CD4-positive, alpha-beta T cell (primary cell): ENCODE data around the gene SYTL2. TPM values are rescaled to one million over a fixed set of nuclear protein-coding genes. Genes with fewer than 3 reads are reported as not detected.

Experiments used
- ATAC-seq: fragments of 200-7000 bp; cut with Tn5 transposase; one replicate; pipeline ENCODE4 v1.10.0; 2022; ENCODE audit warnings: mild to moderate bottlenecking; ENCODE audit not compliant: poor library complexity
- CTCF ChIA-PET: fragments of 350-600 bp; sonication (Branson Sonifier 250); formaldehyde crosslinking; loops from one replicate; lab custom pipeline; 2021; ENCODE audit warnings: antibody characterized with exemption, inconsistent platforms; lab: Charles Lee
- POLR2A ChIA-PET: fragments of 350-600 bp; sonication (Branson Sonifier 250); formaldehyde crosslinking; loops from one replicate; lab custom pipeline; 2021; ENCODE audit warnings: antibody characterized with exemption, inconsistent platforms; lab: Charles Lee
- DNase-seq, 14 experiments: peaks; one replicate each; pipeline ENCODE4 v3.0.0-alpha.2; 2013 to 2020; ENCODE audit warnings: mixed read lengths in 2 of 14
- H3K27ac ChIP-seq, 2 donors: one replicate each; pipeline versions ENCODE4 v1.5.1 to v1.7.0; 2013; ENCODE audit warnings: low read length in 2 of 2, low read depth in 1 of 2, mild to moderate bottlenecking in 1 of 2
- H3K27me3 ChIP-seq, 2 experiments: 1 replicate in 1 of 2; 2 replicates in 1 of 2; pipeline versions ENCODE4 v1.6.1 to v1.7.0; 2013; ENCODE audit warnings: low read length in 2 of 2, control low read depth in 1 of 2, mild to moderate bottlenecking in 1 of 2, moderate library complexity in 1 of 2; ENCODE audit not compliant: insufficient read depth in 2 of 2, control insufficient read depth in 1 of 2
- H3K36me3 ChIP-seq: one replicate; pipeline ENCODE4 v1.6.1; 2013; ENCODE audit warnings: low read length, control low read depth; ENCODE audit not compliant: insufficient read depth
- H3K4me1 ChIP-seq: one replicate; pipeline ENCODE4 v1.6.1; 2013; ENCODE audit warnings: low read length, control low read depth; ENCODE audit not compliant: insufficient read depth
- H3K4me3 ChIP-seq: one replicate; pipeline ENCODE4 v1.5.1; 2013; ENCODE audit warnings: mild to moderate bottlenecking, low read length, moderate library complexity
- H3K9me3 ChIP-seq, 2 experiments: 1 replicate in 1 of 2; 2 replicates in 1 of 2; pipeline versions ENCODE4 v1.6.1 to v1.7.0; 2013; ENCODE audit warnings: low read length in 2 of 2, mild to moderate bottlenecking in 2 of 2, control low read depth in 1 of 2, moderate library complexity in 1 of 2; ENCODE audit not compliant: control insufficient read depth in 1 of 2, insufficient read depth in 1 of 2
- H3K27ac Mint-ChIP-seq: one replicate; pipeline ENCODE4 v1.8.0; 2020; ENCODE audit warnings: mixed read lengths
- H3K27me3 Mint-ChIP-seq: one replicate; pipeline ENCODE4 v1.8.0; 2021; ENCODE audit warnings: mixed read lengths
- H3K36me3 Mint-ChIP-seq: one replicate; pipeline ENCODE4 v1.8.0; 2021; ENCODE audit warnings: low read depth, mixed read lengths
- H3K4me1 Mint-ChIP-seq: one replicate; pipeline ENCODE4 v1.8.0; 2021; ENCODE audit warnings: low read depth, mixed read lengths
- H3K4me3 Mint-ChIP-seq: one replicate; pipeline ENCODE4 v1.8.0; 2020; ENCODE audit warnings: mild to moderate bottlenecking, mixed read lengths
- H3K9me3 Mint-ChIP-seq: one replicate; pipeline ENCODE4 v1.8.0; 2020; ENCODE audit warnings: mixed read lengths
- CTCF ChIP-seq: fragments of 200-600 bp; IDR thresholded peaks from one replicate; pipeline ENCODE4 v1.8.0; 2022; ENCODE audit warnings: antibody characterized with exemption, mild to moderate bottlenecking
- intact Hi-C, 2 experiments: fragments of 100-400 bp; cut with DNase I in 1 of 2; cut with micrococcal nuclease in 1 of 2; formaldehyde crosslinking; loops; one replicate each; pipeline versions ENCODE4 v1.15.1 to v1.9.0; 2023 to 2025; cut with DNase I, micrococcal nuclease
- total RNA-seq, 174 experiments: library from RNA in 2 of 174; stranded (reverse) in 2 of 174; gene quantifications; one replicate each; pipeline ENCODE4 v1.2.3 and lab custom pipeline; 2021 to 2026

SYTL2 gene
- total RNA-seq, 2 experiments from 2014 or later = 35.4 to 36.7 TPM

- H3K36me3 Mint-ChIP-seq = peaks cover 8% of the 10 kb centered on the region
- peak overlapping the region; percentile 95 for H3K4me3 Mint-ChIP-seq
- POLR2A ChIA-PET = interaction anchor here (3.5 to 4.1 kb wide), 2 partner anchors 13 to 147 kb away, joined by 27 to 31 read pairs; partner anchors contain the start of gene CREBZF
- H3K36me3 ChIP-seq = no peaks in the 10 kb centered on the region
- H3K4me1 ChIP-seq = peaks cover 37% of the 10 kb centered on the region
- H3K27ac ChIP-seq = peak overlapping the region in 1 of 2 donors; percentile 43
- intact Hi-C loops = loop anchor here in 1 of 2 experiments (2.0 kb wide), 1 partner anchor 55 kb away; no protein-coding TSS in a partner anchor
- no peaks in the 10 kb centered on the region for H3K27me3 ChIP-seq
- no peaks in the 10 kb centered on the region for H3K27me3 Mint-ChIP-seq
- no peaks in the 10 kb centered on the region for H3K9me3 ChIP-seq
- peak overlapping the region; percentile 89 for H3K27ac Mint-ChIP-seq
- CTCF ChIA-PET = interaction anchor here (0.6 kb wide), 1 partner anchor 113 kb away, joined by 3 read pairs; no protein-coding TSS in a partner anchor
- no peak for TF ChIP-seq CTCF
- H3K4me1 Mint-ChIP-seq = peaks cover 42% of the 10 kb centered on the region
- H3K9me3 Mint-ChIP-seq = no peaks in the 10 kb centered on the region
- H3K4me3 ChIP-seq = peak overlapping the region; percentile 62
- ATAC-seq (no peak), DNase-seq (peak in 1 of 14 experiments; percentile 17)
Observed at GRCh38 chr11:85811624-85812023, 683 bp upstream of the SYTL2 start.

- CTCF ChIA-PET = interaction anchor here (0.6 to 2.7 kb wide), 9 partner anchors 8 to 182 kb away, joined by 3 to 21 read pairs (median 5); partner anchors contain the start of gene CCDC83
- H3K4me3 Mint-ChIP-seq = peak overlapping the region; percentile 96
- H3K4me1 Mint-ChIP-seq = peaks cover 51% of the 10 kb centered on the region
- no peak for TF ChIP-seq CTCF
- no peak for ATAC-seq
- Histone ChIP-seq H3K27ac (no peak overlapping the region), H3K27me3 (no peaks in the 10 kb centered on the region), H3K4me3 (peak overlapping the region; percentile 68), H3K36me3 (no peaks in the 10 kb centered on the region), H3K4me1 (peaks cover 37% of the 10 kb centered on the region), H3K9me3 (no peaks in the 10 kb centered on the region)
- no peaks in the 10 kb centered on the region for H3K9me3 Mint-ChIP-seq
- H3K27ac Mint-ChIP-seq = peak overlapping the region; percentile 89
- POLR2A ChIA-PET = interaction anchor here (0.8 to 4.1 kb wide), 10 partner anchors 14 to 163 kb away, joined by 3 to 31 read pairs (median 6); partner anchors contain the start of genes CCDC83, CREBZF and TMEM126A
- no peaks in the 10 kb centered on the region for H3K27me3 Mint-ChIP-seq
- peaks cover 8% of the 10 kb centered on the region for H3K36me3 Mint-ChIP-seq
- peak in 1 of 14 experiments; percentile 13 for DNase-seq
- intact Hi-C loops = loop anchor here (1.0 to 2.0 kb wide), 2 partner anchors 54 to 116 kb away; no protein-coding TSS in a partner anchor
Observed at GRCh38 chr11:85810521-85810870, 445 bp downstream of the SYTL2 start.

- ChIA-PET POLR2A (interaction anchor here (0.8 to 4.1 kb wide), 16 partner anchors 12 to 162 kb away, joined by 3 to 31 read pairs (median 4); partner anchors contain the start of genes CCDC83, CREBZF and TMEM126A), CTCF (interaction anchor here (0.6 to 2.7 kb wide), 13 partner anchors 9 to 232 kb away, joined by 3 to 21 read pairs (median 6); partner anchors contain the start of gene CCDC83)
- Histone ChIP-seq H3K4me3 (peak overlapping the region; percentile 68), H3K27ac (no peak overlapping the region), H3K4me1 (peaks cover 37% of the 10 kb centered on the region), H3K36me3 (no peaks in the 10 kb centered on the region), H3K9me3 (no peaks in the 10 kb centered on the region), H3K27me3 (no peaks in the 10 kb centered on the region)
- ATAC-seq (peak; percentile 14), DNase-seq (peak in 6 of 14 experiments; percentile 9 to 51 (median 32))
- Mint-ChIP-seq H3K36me3 (peaks cover 8% of the 10 kb centered on the region), H3K4me3 (peak overlapping the region; percentile 96), H3K9me3 (no peaks in the 10 kb centered on the region), H3K27ac (peak overlapping the region; percentile 89), H3K27me3 (no peaks in the 10 kb centered on the region), H3K4me1 (peaks cover 49% of the 10 kb centered on the region)
- intact Hi-C loops = loop anchor here (1.0 to 2.0 kb wide), 4 partner anchors 13 to 116 kb away; no protein-coding TSS in a partner anchor
- TF ChIP-seq CTCF = peak; percentile 14
Observed at GRCh38 chr11:85809863-85810262, 1.1 kb downstream of the SYTL2 start.
